GM12878 (cell line): Measurements from ENCODE around the gene PAN3.

Source experiments
- ATF7 ChIP-seq: fragments of 450-650 bp; IDR thresholded peaks from 2 replicates; pipeline ENCODE4 v1.6.1; 2016; ENCODE audit warnings: low read depth, mild to moderate bottlenecking
- CREB1 ChIP-seq: IDR thresholded peaks from 2 replicates; pipeline ENCODE4 v1.6.1; 2012; ENCODE audit warnings: low read depth, mild to moderate bottlenecking, inconsistent platforms
- EZH2 ChIP-seq: IDR thresholded peaks from 2 replicates; pipeline ENCODE4 v1.6.1; 2012; ENCODE audit warnings: low read depth, mild to moderate bottlenecking, control low read depth, inconsistent platforms, low read length, borderline replicate concordance; ENCODE audit not compliant: control insufficient read depth
- KDM1A ChIP-seq: fragments of 200-600 bp; sonication (generic); IDR thresholded peaks from 2 replicates; pipeline ENCODE4 v1.6.1; 2016; ENCODE audit warnings: borderline replicate concordance
- MYC ChIP-seq: IDR thresholded peaks from 2 replicates; pipeline ENCODE4 v1.6.1; 2011; ENCODE audit warnings: mild to moderate bottlenecking, low read length, moderate library complexity, inconsistent platforms; ENCODE audit not compliant: insufficient read depth, insufficient replicate concordance, insufficient read length, severe bottlenecking
- PBX3 ChIP-seq: IDR thresholded peaks from 2 replicates; pipeline ENCODE4 v1.6.1; 2011; ENCODE audit warnings: mild to moderate bottlenecking, low read depth, low read length, moderate library complexity; ENCODE audit not compliant: insufficient replicate concordance
- POLR2AphosphoS5 ChIP-seq: IDR thresholded peaks from 2 replicates; pipeline ENCODE4 v1.6.1; 2011; ENCODE audit warnings: mild to moderate bottlenecking, low read length, inconsistent platforms
- RFX5 ChIP-seq: IDR thresholded peaks from 2 replicates; pipeline ENCODE4 v1.6.1; 2011; ENCODE audit warnings: low read depth, low read length, improper control_type of control experiment
- USF1 ChIP-seq: IDR thresholded peaks from 2 replicates; pipeline ENCODE4 v1.6.1; 2011; ENCODE audit warnings: borderline replicate concordance, low read depth, mild to moderate bottlenecking, moderate library complexity, mixed read lengths, low read length; ENCODE audit not compliant: insufficient read depth; ENCODE audit errors: extremely low read length
- TF ChIP-seq, protein P1 (sequence below), 3 experiments: IDR thresholded peaks in 2 of 3; conservative IDR thresholded peaks in 1 of 3; 2 replicates each; pipeline ENCODE4 v1.5.1; 2011; ENCODE audit warnings: low read depth in 3 of 3, low read length in 3 of 3, mild to moderate bottlenecking in 3 of 3, control low read depth in 2 of 3, moderate library complexity in 2 of 3, inconsistent platforms in 1 of 3, mixed read lengths in 1 of 3; ENCODE audit not compliant: control insufficient read depth in 2 of 3, insufficient read depth in 1 of 3; ENCODE audit errors: extremely low read depth in 1 of 3
- TF ChIP-seq, protein P2 (sequence below): IDR thresholded peaks from 2 replicates; pipeline ENCODE4 v1.6.1; 2011; ENCODE audit warnings: low read depth, mild to moderate bottlenecking, low read length, moderate library complexity, borderline replicate concordance; ENCODE audit errors: extremely low read depth
- TF ChIP-seq, protein P3 (sequence below): IDR thresholded peaks from 2 replicates; pipeline ENCODE4 v1.6.1; 2012; ENCODE audit warnings: low read depth, low read length, improper control_type of control experiment
- TF ChIP-seq, protein P4 (sequence below): fragments of 450-650 bp; IDR thresholded peaks from 2 replicates; pipeline ENCODE4 v1.6.1; 2017; ENCODE audit warnings: antibody characterized with exemption, mild to moderate bottlenecking, moderate library complexity

DNA sequence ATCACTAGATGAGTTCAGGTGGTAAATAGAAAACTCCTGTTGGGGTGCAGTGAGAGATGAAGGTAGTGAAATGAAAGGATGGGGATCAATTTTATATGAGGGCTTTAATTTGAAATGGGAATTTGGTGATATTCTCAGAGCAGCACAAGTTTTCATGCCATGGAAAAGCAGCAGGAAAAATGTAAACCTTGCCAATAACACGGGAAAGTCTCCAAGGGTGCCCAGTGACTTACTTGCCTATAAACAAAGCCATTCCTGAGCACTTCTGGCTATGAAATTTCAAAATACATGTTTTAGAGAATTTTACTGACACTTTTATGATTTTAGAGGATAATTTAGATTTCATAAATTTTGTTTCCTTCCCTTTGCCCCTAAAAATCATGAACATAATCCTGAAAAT lies 21.6 kb upstream of the PAN3 start:
- TF ChIP-seq, protein P1, sequence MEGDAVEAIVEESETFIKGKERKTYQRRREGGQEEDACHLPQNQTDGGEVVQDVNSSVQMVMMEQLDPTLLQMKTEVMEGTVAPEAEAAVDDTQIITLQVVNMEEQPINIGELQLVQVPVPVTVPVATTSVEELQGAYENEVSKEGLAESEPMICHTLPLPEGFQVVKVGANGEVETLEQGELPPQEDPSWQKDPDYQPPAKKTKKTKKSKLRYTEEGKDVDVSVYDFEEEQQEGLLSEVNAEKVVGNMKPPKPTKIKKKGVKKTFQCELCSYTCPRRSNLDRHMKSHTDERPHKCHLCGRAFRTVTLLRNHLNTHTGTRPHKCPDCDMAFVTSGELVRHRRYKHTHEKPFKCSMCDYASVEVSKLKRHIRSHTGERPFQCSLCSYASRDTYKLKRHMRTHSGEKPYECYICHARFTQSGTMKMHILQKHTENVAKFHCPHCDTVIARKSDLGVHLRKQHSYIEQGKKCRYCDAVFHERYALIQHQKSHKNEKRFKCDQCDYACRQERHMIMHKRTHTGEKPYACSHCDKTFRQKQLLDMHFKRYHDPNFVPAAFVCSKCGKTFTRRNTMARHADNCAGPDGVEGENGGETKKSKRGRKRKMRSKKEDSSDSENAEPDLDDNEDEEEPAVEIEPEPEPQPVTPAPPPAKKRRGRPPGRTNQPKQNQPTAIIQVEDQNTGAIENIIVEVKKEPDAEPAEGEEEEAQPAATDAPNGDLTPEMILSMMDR (IDR thresholded peaks at IDR 0.05 in 2 of 3, conservative IDR thresholded peaks at IDR 0.05 in 1 of 3; ENCODE audit: control insufficient read depth in 2 of 3, extremely low read depth in 1 of 3, insufficient read depth in 1 of 3, low read depth in 3 of 3, low read length in 3 of 3): no peak
- TF ChIP-seq, protein P2, sequence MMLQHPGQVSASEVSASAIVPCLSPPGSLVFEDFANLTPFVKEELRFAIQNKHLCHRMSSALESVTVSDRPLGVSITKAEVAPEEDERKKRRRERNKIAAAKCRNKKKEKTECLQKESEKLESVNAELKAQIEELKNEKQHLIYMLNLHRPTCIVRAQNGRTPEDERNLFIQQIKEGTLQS: no peak
- no peak for TF ChIP-seq POLR2AphosphoS5
- TF ChIP-seq EZH2: no peak
- no peak for TF ChIP-seq ATF7
- no peak for TF ChIP-seq CREB1
- TF ChIP-seq, protein P3, sequence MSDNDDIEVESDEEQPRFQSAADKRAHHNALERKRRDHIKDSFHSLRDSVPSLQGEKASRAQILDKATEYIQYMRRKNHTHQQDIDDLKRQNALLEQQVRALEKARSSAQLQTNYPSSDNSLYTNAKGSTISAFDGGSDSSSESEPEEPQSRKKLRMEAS: no peak
- no peak for TF ChIP-seq MYC
- no peak for TF ChIP-seq KDM1A
- TF ChIP-seq RFX5: no peak
- TF ChIP-seq, protein P4, sequence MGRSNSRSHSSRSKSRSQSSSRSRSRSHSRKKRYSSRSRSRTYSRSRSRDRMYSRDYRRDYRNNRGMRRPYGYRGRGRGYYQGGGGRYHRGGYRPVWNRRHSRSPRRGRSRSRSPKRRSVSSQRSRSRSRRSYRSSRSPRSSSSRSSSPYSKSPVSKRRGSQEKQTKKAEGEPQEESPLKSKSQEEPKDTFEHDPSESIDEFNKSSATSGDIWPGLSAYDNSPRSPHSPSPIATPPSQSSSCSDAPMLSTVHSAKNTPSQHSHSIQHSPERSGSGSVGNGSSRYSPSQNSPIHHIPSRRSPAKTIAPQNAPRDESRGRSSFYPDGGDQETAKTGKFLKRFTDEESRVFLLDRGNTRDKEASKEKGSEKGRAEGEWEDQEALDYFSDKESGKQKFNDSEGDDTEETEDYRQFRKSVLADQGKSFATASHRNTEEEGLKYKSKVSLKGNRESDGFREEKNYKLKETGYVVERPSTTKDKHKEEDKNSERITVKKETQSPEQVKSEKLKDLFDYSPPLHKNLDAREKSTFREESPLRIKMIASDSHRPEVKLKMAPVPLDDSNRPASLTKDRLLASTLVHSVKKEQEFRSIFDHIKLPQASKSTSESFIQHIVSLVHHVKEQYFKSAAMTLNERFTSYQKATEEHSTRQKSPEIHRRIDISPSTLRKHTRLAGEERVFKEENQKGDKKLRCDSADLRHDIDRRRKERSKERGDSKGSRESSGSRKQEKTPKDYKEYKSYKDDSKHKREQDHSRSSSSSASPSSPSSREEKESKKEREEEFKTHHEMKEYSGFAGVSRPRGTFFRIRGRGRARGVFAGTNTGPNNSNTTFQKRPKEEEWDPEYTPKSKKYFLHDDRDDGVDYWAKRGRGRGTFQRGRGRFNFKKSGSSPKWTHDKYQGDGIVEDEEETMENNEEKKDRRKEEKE: no peak
- no peak for TF ChIP-seq PBX3
- no peak for TF ChIP-seq USF1
